Memory B cell (primary cell): ENCODE measurements around the gene ASF1B.
"Not testable (repeated sequence)": the region's sequence is repeated elsewhere in the genome, so short reads cannot be mapped to it uniquely, and the experiment has no call there.

ENCODE experiments used
- ATAC-seq: fragments of 150-1000 bp; cut with Tn5 transposase; 2 replicates; pipeline ENCODE4 v1.10.0; 2021; ENCODE audit warnings: low read depth, mild to moderate bottlenecking, moderate library complexity
- DNase-seq, 2 donors: peaks; one replicate each; pipeline ENCODE4 v3.0.0; 2022; ENCODE audit warnings: low spot score in 2 of 2
- H3K27ac Mint-ChIP-seq: one replicate; pipeline ENCODE4 v1.8.0; 2022; ENCODE audit warnings: mild to moderate bottlenecking, moderate library complexity, mixed read lengths
- H3K27me3 Mint-ChIP-seq: one replicate; pipeline ENCODE4 v1.8.0; 2022; ENCODE audit warnings: mixed read lengths
- H3K36me3 Mint-ChIP-seq: one replicate; pipeline ENCODE4 v1.8.0; 2022; ENCODE audit warnings: mild to moderate bottlenecking, mixed read lengths
- H3K4me1 Mint-ChIP-seq: one replicate; pipeline ENCODE4 v1.8.0; 2022; ENCODE audit warnings: mixed read lengths
- H3K4me3 Mint-ChIP-seq: one replicate; pipeline ENCODE4 v1.8.0; 2022; ENCODE audit warnings: mild to moderate bottlenecking, moderate library complexity, mixed read lengths
- H3K9me3 Mint-ChIP-seq: one replicate; pipeline ENCODE4 v1.8.0; 2022; ENCODE audit warnings: mixed read lengths

ASF1B gene

DNA sequence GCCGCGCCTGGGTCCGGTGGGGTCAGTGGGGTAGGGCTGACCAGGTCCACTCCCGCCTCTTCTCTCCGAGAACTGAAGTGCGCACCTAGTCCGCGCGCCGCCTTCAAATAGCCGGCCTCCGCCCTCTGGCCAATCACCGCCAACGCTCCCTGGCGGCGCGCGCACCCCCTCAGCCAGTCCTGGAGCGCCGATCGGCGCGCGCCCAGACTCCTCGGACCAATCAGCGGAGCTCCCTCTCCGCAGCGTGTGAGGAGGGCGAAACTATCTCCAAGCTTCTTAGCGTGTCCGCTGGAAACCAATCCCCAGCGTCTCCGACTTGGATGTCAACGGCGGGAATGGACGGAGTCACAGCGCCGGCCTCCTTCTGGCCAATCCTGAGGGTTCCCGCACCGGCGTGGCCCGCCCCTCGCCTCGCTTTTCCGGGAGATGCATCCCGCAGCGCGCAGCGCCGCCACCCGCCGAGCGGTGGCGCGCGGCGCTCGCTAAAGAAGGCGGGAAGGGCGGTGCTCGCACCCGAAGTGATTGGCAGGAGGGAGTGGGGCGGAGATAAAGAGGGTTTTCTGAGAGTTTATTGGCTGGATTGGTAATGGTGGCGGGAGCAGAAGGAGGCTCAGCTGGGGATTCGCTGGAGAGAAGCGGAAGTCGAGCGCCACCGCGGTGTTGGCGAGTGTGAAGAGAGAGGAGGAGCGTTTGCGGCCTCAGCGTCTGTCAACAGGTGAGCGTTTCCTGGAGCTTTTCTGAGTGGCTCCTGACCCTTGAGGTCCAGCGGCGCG is at the start of gene ASF1B:
ASF1B (minus strand) TSS at position 81 of the 773 bp plus-strand sequence. CDS start 133 bp downstream, outside the sequence.
- H3K27me3 Mint-ChIP-seq: no peaks in the 10 kb centered on the region
- peak within 1 kb of the TSS; percentile 65 for H3K27ac Mint-ChIP-seq
- peak; percentile 81 for ATAC-seq
- peaks cover 8% of the 10 kb centered on the region for H3K36me3 Mint-ChIP-seq
- H3K4me3 Mint-ChIP-seq: peak within 1 kb of the TSS; percentile 85
- H3K4me1 Mint-ChIP-seq: peaks cover 15% of the 10 kb centered on the region
- H3K9me3 Mint-ChIP-seq: no peaks in the 10 kb centered on the region
- DNase-seq: peak; percentile 93 to 95

DNA sequence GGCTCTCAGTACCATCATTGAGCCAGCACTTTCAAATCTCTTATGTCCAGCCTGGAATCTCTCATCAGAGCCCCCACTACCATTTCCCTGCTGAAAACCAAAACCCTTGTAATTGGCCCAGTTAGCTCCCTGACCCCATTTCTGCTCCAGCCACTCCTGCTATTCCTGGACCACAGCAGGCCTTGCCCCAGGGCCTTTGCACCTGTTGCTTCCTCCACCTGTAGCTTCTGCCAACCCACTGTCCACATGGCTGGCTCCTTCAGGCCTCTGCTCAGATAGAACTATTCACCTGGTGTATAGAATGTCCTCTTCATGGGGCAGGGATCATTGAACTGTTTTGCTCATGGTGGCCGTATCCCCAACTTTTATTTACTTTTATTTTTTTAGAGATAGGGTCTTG is 49.3 kb upstream of the ASF1B start:
- H3K27ac Mint-ChIP-seq, DNase-seq, H3K9me3 Mint-ChIP-seq, H3K4me1 Mint-ChIP-seq, ATAC-seq, H3K4me3 Mint-ChIP-seq, H3K36me3 Mint-ChIP-seq: not testable (repeated sequence)
- peaks cover 25% of the 10 kb centered on the region for H3K27me3 Mint-ChIP-seq

DNA sequence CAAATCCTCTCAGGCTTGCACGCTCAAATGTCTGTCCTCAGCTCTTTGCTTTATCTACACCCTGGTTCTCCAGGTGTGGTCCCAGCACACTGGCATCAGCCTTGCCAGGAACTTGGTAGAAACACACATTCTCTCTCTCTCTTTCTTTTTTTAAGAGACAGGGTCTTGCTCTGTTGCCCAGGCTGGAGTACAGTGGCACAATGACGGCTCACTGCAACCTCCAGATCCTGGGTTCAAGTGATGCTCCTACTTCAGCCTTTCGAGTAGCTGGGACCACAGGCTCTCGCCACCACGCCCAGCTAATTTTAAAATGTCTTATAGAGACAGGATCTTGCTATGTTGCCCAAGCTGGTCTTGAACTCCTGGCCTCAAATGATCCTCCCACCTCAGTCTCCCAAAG is 48.8 kb upstream of the ASF1B start:
- Mint-ChIP-seq H3K27ac (no peak overlapping the region), H3K36me3 (no peaks in the 10 kb centered on the region), H3K4me1 (peaks cover 6% of the 10 kb centered on the region), H3K9me3 (no peaks in the 10 kb centered on the region), H3K27me3 (peaks cover 24% of the 10 kb centered on the region), H3K4me3 (no peak overlapping the region)
- no peak for DNase-seq
- no peak for ATAC-seq

DNA sequence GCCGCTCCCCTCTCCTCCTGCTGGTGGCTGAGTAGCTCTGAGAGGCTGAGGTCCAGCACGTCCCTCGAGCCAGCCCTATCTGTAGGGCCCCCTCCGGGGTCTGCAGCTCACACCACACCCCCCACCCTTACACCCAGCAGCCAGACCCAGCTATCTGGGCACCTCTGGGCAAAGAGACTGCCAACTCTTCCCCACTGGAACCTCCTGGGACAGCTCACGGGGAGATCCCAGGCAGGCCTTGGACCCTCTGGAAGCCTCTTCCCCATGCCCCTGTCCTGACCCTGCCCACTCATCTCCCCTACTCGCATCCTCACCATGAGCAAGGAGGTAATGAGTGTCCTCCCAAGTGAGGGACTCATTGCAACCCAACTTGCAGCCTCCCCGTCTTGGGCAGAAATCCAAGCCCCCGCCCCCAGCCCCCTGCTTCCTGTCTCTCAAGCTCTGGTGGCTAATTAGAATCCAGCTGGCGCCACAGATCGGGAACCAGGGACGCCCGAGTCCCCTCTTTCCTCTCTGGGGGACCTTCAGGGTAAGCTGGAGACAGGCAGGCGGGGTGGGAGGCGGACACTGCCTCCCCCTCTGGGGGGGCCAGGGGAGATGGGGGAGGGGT is 47.5 kb upstream of the ASF1B start:
- Mint-ChIP-seq H3K27ac (no peak overlapping the region), H3K4me3 (no peak overlapping the region), H3K9me3 (no peaks in the 10 kb centered on the region), H3K4me1 (peaks cover 6% of the 10 kb centered on the region), H3K36me3 (no peaks in the 10 kb centered on the region), H3K27me3 (peaks cover 22% of the 10 kb centered on the region)
- DNase-seq: no peak
- ATAC-seq: no peak

DNA sequence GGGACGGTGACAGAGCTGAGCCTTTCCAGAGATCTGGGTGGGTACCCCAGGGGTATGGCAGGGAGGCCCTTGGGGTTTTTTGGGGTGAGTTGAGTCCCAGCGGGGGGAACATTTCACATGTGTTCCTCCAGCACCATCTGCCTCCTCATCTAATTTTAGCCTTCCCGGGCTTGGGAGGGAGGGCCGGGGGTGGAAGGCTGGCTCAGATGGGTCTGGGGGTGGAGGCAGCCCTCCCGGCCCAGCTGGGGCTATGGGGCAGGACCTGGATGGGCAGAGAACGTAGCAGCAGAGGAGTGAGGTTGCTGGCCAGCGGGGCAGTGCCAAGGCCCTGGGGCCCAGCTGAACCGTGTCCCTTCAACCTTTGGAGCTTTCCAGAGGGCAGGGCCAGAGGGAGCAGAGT is 46.1 kb upstream of the ASF1B start:
- Mint-ChIP-seq H3K27me3 (peaks cover 16% of the 10 kb centered on the region), H3K4me1 (peaks cover 4% of the 10 kb centered on the region), H3K4me3 (no peak overlapping the region), H3K36me3 (no peaks in the 10 kb centered on the region), H3K9me3 (no peaks in the 10 kb centered on the region), H3K27ac (no peak overlapping the region)
- DNase-seq (no peak), ATAC-seq (no peak)

DNA sequence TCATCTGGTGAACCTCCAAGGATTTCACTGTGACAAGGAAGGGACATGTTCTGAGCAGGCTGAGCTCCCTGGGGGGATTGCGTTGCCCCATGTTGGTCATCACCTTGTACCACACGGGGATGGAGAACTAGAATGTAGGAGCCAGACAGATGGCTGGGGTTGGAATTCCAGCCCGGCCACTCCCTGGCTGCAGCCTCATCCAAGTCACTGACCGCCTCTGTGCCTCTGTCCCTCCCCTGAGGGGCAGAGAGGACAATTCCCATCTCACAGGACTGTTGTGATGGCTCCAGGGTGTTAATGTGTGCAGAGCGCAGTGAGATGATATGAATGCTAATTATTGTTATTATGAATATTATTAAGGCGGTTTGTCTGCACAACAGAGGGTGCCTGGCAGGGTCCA is 45.5 kb upstream of the ASF1B start:
- Mint-ChIP-seq H3K4me3 (no peak overlapping the region), H3K9me3 (no peaks in the 10 kb centered on the region), H3K36me3 (no peaks in the 10 kb centered on the region), H3K4me1 (peaks cover 2% of the 10 kb centered on the region), H3K27ac (no peak overlapping the region), H3K27me3 (peaks cover 14% of the 10 kb centered on the region)
- ATAC-seq: no peak
- no peak for DNase-seq

DNA sequence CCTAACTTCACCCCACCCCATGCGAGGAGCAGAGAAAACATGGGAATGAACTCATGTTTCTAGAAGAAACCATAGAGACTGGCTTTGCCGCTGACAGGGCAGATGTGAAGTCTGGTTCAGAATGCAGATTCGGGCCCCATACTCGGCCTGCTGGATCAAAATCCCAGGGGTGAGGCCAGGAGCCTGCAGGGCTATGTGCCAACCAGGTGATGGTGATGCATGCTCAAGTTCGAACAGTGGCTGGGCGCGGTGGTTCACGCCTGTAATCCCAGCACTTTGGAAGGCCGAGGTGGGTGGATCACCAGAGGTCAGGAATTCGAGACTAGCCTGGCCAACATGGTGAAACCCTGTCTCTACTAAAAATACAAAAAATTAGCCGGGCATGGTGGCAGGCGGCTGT is 44.8 kb upstream of the ASF1B start:
- H3K27ac Mint-ChIP-seq, ATAC-seq, H3K9me3 Mint-ChIP-seq, H3K4me1 Mint-ChIP-seq, DNase-seq, H3K4me3 Mint-ChIP-seq, H3K36me3 Mint-ChIP-seq: not testable (repeated sequence)
- peaks cover 10% of the 10 kb centered on the region for H3K27me3 Mint-ChIP-seq

DNA sequence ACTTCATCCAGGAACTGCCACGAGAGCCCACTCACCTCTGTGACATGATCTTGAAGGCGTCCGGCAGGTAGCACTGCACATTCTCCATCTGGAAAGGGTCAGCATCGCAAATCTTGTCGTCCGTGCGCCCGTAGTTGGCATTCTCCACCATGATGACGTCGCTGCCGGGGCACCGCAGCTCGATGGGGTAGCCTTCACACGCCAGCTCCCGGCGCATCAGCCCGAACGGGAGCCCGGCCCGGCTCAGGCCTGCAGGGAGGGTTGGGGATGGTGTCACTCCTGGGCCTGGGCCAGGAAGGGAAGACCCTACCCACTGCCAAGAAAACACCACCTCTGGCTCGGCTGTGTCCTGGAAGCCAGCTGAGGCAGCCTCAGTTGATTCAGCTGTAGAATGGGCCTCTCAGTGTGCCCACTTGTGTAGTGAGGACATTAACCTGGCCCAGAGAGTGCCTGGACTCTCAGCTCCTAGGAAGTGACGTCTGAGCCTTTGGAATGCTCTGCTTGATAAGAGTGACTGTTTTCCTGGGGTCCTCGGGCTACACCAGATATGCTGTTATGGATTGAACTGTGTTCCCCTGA is 41.2 kb upstream of the ASF1B start:
- ATAC-seq: no peak
- H3K27ac Mint-ChIP-seq: no peak overlapping the region
- peaks cover 5% of the 10 kb centered on the region for H3K4me1 Mint-ChIP-seq
- H3K27me3 Mint-ChIP-seq: peaks cover 5% of the 10 kb centered on the region
- no peak for DNase-seq
- no peaks in the 10 kb centered on the region for H3K9me3 Mint-ChIP-seq
- H3K4me3 Mint-ChIP-seq: no peak overlapping the region
- H3K36me3 Mint-ChIP-seq: no peaks in the 10 kb centered on the region

DNA sequence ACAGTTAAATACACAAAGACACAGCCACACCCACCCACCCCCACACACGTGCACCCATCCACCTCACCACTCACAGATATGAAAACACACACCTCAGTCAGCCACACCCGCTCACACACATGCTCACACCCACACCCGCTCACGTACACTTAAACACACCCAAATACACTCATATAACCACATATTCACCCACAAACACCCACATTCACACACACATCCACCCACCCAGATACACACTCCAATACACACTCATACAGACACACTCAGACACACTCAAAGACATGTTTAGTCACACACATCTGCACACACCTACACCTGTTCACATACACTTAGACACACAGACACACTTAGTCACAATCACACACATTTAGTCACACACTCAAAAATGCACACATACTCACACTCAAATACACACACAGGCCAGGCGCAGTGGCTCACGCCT is 39.0 kb upstream of the ASF1B start:
- no peak overlapping the region for H3K27ac Mint-ChIP-seq
- H3K36me3 Mint-ChIP-seq: no peaks in the 10 kb centered on the region
- no peak for ATAC-seq
- no peak overlapping the region for H3K4me3 Mint-ChIP-seq
- peaks cover 5% of the 10 kb centered on the region for H3K27me3 Mint-ChIP-seq
- H3K9me3 Mint-ChIP-seq: no peaks in the 10 kb centered on the region
- no peak for DNase-seq
- peaks cover 5% of the 10 kb centered on the region for H3K4me1 Mint-ChIP-seq

DNA sequence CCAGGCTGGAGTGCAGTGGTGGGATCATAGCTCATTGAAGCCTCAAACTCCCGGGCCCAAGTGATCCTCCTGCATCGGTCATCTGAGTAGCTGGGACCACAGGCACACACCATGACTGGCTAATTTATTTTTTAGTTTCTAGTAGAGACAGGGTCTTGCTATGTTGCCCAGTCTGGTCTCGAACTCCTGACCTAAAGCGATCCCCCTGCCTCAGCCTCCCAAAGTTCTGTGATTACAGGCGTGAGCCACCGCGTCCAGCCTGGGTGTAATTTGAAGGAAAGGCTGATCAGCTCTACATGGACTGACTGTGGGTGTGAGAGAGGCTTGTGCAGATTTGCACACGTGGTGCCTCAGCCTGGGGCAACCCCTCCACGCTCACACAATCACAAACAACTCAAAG is 38.5 kb upstream of the ASF1B start:
- ATAC-seq (no peak), DNase-seq (no peak)
- peaks cover 9% of the 10 kb centered on the region for H3K27me3 Mint-ChIP-seq
- no peak overlapping the region for H3K4me3 Mint-ChIP-seq
- peaks cover 4% of the 10 kb centered on the region for H3K9me3 Mint-ChIP-seq
- H3K4me1 Mint-ChIP-seq: peaks cover 8% of the 10 kb centered on the region
- H3K36me3 Mint-ChIP-seq: peaks cover 5% of the 10 kb centered on the region
- H3K27ac Mint-ChIP-seq: no peak overlapping the region

DNA sequence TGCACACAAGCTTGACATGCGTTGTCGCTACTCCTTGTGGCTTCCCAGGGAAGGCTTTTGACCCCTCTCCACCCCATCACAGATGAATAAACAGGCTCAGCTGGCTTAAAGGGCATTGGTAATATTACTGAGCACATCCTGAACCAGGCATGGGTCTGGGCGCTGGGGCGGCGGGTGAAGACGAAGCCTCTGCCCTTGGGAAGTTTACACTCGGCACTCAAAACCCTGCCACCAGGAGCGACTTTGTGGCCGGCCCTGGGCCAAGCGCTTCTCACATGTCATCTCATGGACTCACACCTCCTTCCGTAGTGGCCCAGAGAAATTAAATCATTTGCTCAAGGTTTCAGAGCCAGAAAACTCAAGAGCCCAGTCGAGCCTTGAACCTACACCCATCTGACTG is 32.6 kb upstream of the ASF1B start:
- Mint-ChIP-seq H3K27ac (no peak overlapping the region), H3K27me3 (peaks cover 22% of the 10 kb centered on the region), H3K4me3 (no peak overlapping the region), H3K36me3 (peaks cover 5% of the 10 kb centered on the region), H3K9me3 (peaks cover 4% of the 10 kb centered on the region), H3K4me1 (peaks cover 21% of the 10 kb centered on the region)
- DNase-seq: no peak
- no peak for ATAC-seq

DNA sequence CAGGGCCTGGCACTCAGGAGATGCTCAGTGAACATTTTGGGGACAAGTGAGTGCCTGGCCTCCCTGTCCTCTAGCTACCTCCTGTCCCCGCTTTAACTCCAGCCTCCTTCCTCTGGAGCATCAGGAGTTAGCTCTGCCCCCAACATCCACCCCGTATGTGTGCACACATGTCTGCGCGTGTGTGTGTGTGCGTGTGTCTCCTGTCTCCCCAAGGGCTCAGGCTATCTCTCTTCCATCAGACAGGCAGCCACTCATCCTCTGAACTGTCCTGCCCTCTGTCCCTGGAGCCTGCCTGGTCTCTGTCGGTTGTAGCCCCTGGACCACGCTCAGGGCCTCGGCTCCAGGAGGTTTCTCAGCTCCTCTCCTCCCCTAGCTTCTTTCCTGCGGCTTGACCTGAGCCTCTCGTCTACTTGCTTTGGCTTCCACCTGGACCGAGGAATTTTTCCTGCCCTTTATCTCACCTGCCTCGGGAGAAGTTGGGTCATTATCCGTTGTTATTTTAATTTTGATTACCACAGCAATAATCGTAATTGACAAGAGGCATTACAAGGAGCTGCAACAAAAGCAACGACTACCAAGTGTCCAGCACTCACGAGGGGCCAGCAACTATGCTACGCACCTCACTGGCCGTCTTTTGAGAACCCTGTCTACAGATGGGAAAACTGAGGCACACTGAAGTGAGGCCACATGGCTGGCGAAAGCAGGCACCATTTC is 32.0 kb upstream of the ASF1B start:
- peaks cover 4% of the 10 kb centered on the region for H3K9me3 Mint-ChIP-seq
- DNase-seq: no peak
- H3K4me1 Mint-ChIP-seq: peaks cover 21% of the 10 kb centered on the region
- peaks cover 22% of the 10 kb centered on the region for H3K27me3 Mint-ChIP-seq
- no peak overlapping the region for H3K27ac Mint-ChIP-seq
- no peak for ATAC-seq
- H3K4me3 Mint-ChIP-seq: peak overlapping the region; percentile 6
- H3K36me3 Mint-ChIP-seq: peaks cover 5% of the 10 kb centered on the region

DNA sequence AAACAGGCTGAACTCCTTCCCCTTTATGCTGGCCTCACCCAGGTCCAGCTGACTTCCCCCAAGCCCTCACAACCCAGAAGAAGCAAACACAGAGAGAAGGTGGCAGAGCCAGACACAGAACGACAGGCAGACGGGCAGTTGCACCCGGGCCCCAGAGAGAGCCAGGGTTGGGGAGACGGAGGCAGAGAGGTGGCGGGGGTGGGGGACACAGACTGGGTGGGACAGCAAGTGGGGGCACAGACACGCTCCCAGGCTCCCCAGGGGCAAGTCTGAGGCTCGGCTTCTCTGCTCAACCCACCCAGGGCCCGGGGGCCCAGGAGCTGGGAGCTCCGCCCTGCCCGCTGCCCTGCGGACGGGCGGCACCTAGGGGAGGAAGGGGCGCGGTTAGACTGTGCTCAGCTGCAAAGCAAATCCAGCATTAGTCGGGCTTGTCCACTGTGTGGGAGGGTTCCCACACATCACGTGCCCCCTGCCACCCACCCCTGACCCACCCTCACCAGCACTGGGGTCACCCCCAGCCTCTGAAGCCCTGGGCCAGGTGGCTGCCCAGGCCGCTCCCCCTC is 31.3 kb upstream of the ASF1B start:
- Mint-ChIP-seq H3K36me3 (peaks cover 5% of the 10 kb centered on the region), H3K9me3 (peaks cover 4% of the 10 kb centered on the region), H3K4me3 (peak overlapping the region; percentile 73), H3K27ac (no peak overlapping the region), H3K27me3 (peaks cover 26% of the 10 kb centered on the region), H3K4me1 (peaks cover 21% of the 10 kb centered on the region)
- ATAC-seq (peak; percentile 76), DNase-seq (peak in 1 of 2 donors; percentile 38)
